Spleen (tissue), 7 donors: ENCODE results near the gene SUMO4.

ENCODE experiments used
- CTCF ChIP-seq, 11 experiments: fragments of 200-600 bp in 7 of 11; fragments of 450-650 bp in 4 of 11; sonication (generic) in 4 of 11; IDR thresholded peaks in 8 of 11; conservative IDR thresholded peaks in 3 of 11; 1 replicate in 7 of 11; 2 replicates in 4 of 11; pipeline versions ENCODE4 v1.4.0 to v1.8.0; 2016 to 2021; ENCODE audit warnings: antibody characterized with exemption in 11 of 11, inconsistent platforms in 4 of 11, mild to moderate bottlenecking in 1 of 11
- POLR2A ChIP-seq, 3 donors: fragments of 450-650 bp; IDR thresholded peaks; one replicate each; pipeline ENCODE4 v1.5.1; 2017; ENCODE audit warnings: antibody characterized with exemption in 3 of 3, mild to moderate bottlenecking in 1 of 3
- donor health status: DM: no; HTN: no; CAD: no; lungs with moderate emphysema.
- donor health status: DM: no; HTN: no; CAD: no.
- donor health status: DM: no; HTN: no; CAD: no.

- no peak for TF ChIP-seq CTCF (IDR thresholded peaks at IDR 0.05 in 8 of 11, conservative IDR thresholded peaks at IDR 0.05 in 3 of 11)
- TF ChIP-seq POLR2A (IDR thresholded peaks at IDR 0.05) = no peak
Observed at GRCh38 chr6:149368065-149368464, 32.0 kb upstream of the SUMO4 start.
